RPMI8226 (cell line): ENCODE results near the gene PIK3AP1.
"Not testable (repeated sequence)": the region's sequence is repeated elsewhere in the genome, so short reads cannot be mapped to it uniquely, and the experiment has no call there.

Source experiments
- DNase-seq: peaks from one replicate; pipeline ENCODE4 v3.0.0-alpha.2; 2015

Gene PIK3AP1

GRCh38 chr10:96719850-96720421 lies 378 bp downstream of the PIK3AP1 start:
- peak; percentile 83 for DNase-seq

DNA sequence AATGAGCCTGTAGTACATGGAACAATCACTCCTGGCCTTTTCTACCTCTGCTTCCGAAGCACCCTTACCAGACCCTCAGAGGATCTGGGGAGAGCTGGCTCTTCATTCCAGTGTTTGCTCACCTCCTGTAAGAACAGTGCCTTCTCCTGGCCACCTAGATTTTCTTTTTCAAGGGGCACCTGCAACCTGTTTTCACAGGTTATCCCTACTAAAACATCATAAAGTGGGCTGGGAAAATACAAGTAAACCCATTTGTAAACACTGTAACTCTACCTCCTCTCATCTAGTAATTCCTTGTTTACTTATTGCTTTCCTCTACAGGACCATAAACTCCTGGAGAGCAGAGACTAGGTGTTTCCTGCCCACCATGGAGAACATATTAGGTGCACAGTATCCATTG lies 1.1 kb downstream of the PIK3AP1 start:
- DNase-seq = no peak

GRCh38 chr10:96718304-96718990 lies 1.9 kb downstream of the PIK3AP1 start:
- DNase-seq = no peak

GRCh38 chr10:96716390-96716789 lies 3.9 kb downstream of the PIK3AP1 start:
- peak; percentile 20 for DNase-seq

DNA sequence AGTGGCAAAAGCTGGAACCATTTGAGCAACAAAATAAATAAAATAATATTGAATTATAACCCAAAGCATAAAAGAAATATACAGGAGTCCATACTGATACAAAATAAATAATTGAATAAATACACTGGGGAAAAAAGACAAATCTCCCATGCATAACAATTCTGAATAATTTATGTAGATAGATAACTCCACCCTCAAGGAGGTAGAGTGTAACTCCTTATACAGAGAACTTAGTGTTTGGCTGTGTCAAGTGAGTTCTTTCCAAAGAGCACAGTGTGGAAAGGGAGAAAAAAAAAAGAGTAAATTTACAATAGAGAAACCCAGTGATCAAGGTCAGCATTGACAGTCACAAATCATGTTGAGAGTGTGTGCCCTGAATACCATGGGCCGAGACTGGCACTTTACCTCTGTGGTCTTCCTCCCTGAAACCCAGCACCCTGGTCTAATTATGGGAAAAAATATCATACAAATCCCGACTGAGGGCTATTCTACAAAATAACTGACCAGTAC lies 5.5 kb downstream of the PIK3AP1 start:
- DNase-seq = no peak

- no peak for DNase-seq
Observed at GRCh38 chr10:96714031-96714590, 6.2 kb downstream of the PIK3AP1 start.

GRCh38 chr10:96712662-96713271 lies 7.5 kb downstream of the PIK3AP1 start:
- DNase-seq = no peak

GRCh38 chr10:96711048-96711728 lies 9.1 kb downstream of the PIK3AP1 start:
- DNase-seq = no peak

DNA sequence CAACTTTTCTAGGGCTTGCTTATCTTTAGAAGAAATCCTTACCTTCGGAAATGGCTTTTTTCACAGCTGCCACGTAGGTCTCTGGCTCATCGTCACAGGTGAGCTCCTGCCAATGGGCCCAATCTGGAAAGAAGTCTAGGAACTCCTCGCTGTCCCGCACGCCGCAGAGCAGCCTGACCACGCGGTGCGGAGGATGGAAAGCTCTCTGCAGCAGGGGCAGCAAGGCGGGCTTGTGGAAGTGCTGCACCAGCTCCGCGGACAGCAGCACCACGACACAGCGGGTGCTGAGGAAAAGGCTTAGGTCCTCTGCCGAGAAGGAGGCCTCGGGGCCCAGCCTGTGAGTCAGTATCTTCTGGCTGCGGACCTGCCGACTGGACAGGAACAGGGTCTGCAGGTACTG lies 10.8 kb downstream of the PIK3AP1 start:
- DNase-seq = no peak

DNA sequence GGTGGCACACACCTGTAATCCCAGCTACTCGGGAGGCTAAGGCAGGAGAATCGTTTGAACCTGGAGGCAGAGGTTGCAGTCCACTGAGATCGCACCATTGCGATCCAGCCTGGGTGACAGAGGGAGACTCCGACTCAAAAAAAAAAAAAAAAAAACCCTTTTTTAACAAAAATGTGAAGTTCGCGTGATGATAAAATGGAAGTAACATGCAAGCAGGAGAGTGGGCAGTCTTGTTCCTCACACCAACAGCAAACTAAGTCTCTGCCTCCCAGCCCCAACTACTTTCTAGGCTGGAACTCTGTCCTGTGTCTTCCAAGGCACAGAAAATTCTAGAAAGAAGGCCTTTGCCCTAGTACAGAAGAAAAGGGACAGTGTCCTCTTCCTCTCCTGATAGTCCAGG lies 11.3 kb downstream of the PIK3AP1 start:
- no peak for DNase-seq

GRCh38 chr10:96708456-96708855 lies 11.9 kb downstream of the PIK3AP1 start:
- DNase-seq = no peak

- no peak for DNase-seq
Observed at GRCh38 chr10:96706331-96706853, 13.9 kb downstream of the PIK3AP1 start.

DNA sequence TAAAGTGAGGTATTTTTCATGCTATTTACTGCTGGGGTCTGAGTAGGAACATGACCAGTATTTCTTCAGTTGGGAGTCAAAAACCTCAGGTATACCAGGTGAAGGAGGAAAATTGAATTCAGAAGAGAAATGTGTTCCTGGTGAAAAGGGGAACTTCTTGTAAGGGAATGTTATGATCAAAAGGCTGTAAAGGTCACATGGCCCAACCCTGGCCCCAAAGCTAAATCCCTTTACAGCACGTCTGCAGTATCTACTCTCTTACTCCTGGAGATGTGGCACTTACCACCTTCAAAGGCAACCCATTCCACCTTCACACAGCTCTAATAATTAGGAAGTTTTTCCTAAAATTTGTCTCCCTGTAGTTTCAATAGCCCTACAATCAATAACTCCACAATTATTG lies 15.2 kb downstream of the PIK3AP1 start:
- no peak for DNase-seq

- DNase-seq = no peak
Observed at GRCh38 chr10:96704563-96704962, 15.8 kb downstream of the PIK3AP1 start.

- DNase-seq = peak; percentile 14
Observed at GRCh38 chr10:96703358-96703757, 17.0 kb downstream of the PIK3AP1 start.

GRCh38 chr10:96701265-96701664 lies 19.0 kb downstream of the PIK3AP1 start:
- DNase-seq = no peak

GRCh38 chr10:96700374-96701099 lies 19.8 kb downstream of the PIK3AP1 start:
- DNase-seq = no peak

DNA sequence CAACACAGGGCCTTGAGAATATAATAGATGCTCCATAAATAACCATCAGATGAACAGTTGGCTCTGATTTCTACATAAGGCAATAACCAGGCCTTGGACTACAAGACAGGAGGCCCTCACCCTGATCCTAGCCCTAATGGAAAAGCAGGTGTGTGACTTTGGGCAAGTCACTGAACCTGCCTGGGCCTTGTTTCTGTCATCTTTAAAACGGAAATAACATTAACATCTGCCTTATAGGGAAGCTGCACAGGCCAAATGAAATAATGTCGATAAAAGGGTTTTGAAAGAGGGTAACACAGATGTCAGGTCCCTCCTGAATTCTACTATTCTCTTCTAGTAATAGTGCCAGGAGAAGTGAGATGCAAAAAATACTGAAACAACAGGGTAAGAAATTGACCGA lies 20.7 kb downstream of the PIK3AP1 start:
- no peak for DNase-seq

DNA sequence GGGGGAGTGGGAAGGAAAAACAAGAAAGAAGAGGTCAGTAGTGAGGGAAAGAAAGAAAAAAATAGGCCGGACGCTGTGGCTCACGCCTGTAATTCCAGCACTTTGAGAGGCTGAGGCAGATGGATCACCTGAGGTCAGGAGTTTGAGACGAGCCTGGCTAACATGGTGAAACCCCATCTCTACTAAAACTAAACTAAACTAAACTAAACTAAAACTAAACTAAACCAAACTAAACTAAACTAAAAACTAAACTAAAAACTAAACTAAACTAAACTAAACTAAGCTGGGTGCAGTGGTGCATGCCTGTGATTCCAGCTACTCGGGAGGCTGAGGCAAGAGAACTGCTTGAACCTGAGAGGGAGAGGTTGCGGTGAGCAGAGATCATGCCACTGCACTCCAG lies 22.0 kb downstream of the PIK3AP1 start:
- DNase-seq = not testable (repeated sequence)

GRCh38 chr10:96697438-96697837 lies 22.9 kb downstream of the PIK3AP1 start:
- no peak for DNase-seq

DNA sequence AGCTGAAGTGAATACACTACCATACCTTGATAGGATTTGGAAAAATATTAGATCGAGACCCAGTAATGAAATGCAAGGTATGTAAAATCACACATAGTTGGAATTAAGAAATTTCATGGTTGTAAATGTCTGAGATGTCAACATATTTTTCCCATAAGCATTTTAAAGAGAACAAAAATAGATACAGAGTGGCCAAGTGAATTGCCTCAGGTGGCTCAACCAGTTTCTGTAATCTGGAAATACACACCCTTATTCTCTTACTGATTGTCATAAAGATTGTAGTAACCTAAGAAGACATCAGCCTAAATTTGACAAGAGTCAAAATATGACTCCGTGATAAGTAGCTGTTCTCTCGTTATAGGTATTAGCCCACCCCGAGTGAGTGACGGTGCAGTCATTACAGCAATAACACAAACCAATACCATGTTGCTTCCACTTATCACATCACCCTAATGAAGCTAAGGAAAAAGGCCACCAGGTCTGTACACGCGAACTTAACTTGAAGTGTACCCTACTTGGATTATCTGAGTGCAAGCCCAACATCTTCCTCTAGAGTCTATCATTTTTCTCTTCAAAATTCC lies 23.4 kb downstream of the PIK3AP1 start:
- no peak for DNase-seq
